Progenitor cell of endocrine pancreas (in vitro differentiated cells): ENCODE measurements around the gene STX10. TPM values are rescaled to one million over a fixed set of nuclear protein-coding genes. Genes with fewer than 3 reads are reported as not detected.
A peak's percentile ranks its signal among the peaks of the same experiment; 100 is the strongest.

Source experiments
- DNase-seq: peaks from one replicate; pipeline ENCODE4 v3.0.0; 2021; ENCODE audit warnings: low spot score; ENCODE audit not compliant: unreplicated experiment
- H3K27ac Mint-ChIP-seq: 2 replicates; pipeline ENCODE4 v1.8.0; 2021; ENCODE audit warnings: mild to moderate bottlenecking, moderate library complexity, mixed read lengths
- H3K27me3 Mint-ChIP-seq: 2 replicates; pipeline ENCODE4 v1.8.0; 2021; ENCODE audit warnings: mixed read lengths
- H3K36me3 Mint-ChIP-seq: 2 replicates; pipeline ENCODE4 v1.8.0; 2022; ENCODE audit warnings: mixed read lengths; ENCODE audit not compliant: insufficient read depth
- H3K4me1 Mint-ChIP-seq: 2 replicates; pipeline ENCODE4 v1.8.0; 2021; ENCODE audit warnings: low read depth, mixed read lengths
- H3K4me3 Mint-ChIP-seq: 2 replicates; pipeline ENCODE4 v1.8.0; 2021; ENCODE audit warnings: low read depth, mild to moderate bottlenecking, moderate library complexity, mixed read lengths
- H3K9me3 Mint-ChIP-seq: 2 replicates; pipeline ENCODE4 v1.8.0; 2021; ENCODE audit warnings: low read depth, mixed read lengths
- total RNA-seq: library from RNA; stranded (reverse); gene quantifications from 2 replicates; pipeline ENCODE4 v1.2.1, GENCODE V29; 2021
- TF ChIP-seq, protein P1 (sequence below): fragments of 200-600 bp; sonication (generic); IDR thresholded peaks from one replicate; pipeline ENCODE4 v1.5.0; 2021; ENCODE audit warnings: antibody characterized with exemption, mild to moderate bottlenecking; ENCODE audit not compliant: unreplicated experiment

Gene STX10
- total RNA-seq, 1 donor from 2014 or later = 49.2 TPM

DNA sequence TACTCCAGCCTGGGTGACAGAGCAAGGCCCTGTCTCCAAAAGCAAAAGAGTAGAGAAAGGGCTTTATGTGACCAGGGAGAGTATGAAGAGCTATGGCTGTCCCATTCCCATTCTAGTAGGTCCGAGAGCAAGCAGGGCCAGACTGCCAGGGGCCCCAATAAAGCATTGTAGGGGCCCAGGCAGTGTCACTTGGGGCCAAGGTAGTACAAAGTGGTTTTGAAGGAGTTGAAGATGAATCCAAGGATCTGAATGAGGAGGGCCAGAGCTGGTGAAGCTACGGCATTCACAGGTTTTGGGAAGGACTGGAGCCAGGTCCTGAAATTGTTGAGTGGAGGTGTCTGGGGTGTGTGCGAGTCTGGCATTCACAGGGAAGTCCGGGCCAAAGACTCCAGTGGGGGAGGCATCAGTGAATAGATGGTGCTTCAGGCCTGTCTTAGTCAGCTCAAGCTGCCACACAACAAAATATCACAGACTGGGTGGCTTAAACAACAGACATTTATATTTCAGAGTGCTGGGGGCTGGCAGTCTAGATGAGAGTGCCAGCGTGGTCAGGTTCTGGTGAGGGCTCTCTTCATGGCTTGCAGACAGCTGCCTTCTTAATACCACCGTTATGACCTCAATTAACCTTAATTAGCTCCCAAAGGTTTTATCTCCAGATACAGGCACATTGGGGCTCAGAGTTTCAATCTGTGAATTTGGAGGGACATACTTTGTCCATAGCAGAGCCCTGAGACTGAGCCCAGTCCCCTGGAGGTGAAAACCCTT, 22.2 kb downstream of the STX10 start:
- H3K4me1 Mint-ChIP-seq = peaks cover 15% of the 10 kb centered on the region

DNA sequence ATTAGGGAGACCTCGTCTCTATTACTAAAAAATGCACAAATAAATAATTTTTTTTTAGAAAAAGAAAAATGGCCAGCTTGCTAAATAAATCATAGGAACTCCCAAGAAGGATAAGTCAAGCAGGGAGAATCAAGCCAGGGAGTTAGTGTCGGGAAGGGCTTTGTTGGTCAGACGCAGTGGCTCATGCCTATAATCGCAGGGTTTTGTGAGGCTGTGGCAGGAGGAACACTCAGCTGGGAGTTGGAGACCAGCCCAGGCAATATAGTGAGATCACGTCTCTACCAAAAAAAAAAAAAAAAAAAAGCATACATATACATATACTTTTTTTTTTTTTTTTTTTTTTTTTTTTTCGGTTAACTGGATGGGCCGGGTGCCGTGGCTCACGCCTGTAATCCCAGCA, 23.1 kb downstream of the STX10 start:
- no peaks in the 10 kb centered on the region for H3K9me3 Mint-ChIP-seq
- H3K4me3 Mint-ChIP-seq = no peak overlapping the region
- peaks cover 16% of the 10 kb centered on the region for H3K4me1 Mint-ChIP-seq
- H3K27me3 Mint-ChIP-seq = no peaks in the 10 kb centered on the region
- DNase-seq = no peak
- TF ChIP-seq, protein P1, sequence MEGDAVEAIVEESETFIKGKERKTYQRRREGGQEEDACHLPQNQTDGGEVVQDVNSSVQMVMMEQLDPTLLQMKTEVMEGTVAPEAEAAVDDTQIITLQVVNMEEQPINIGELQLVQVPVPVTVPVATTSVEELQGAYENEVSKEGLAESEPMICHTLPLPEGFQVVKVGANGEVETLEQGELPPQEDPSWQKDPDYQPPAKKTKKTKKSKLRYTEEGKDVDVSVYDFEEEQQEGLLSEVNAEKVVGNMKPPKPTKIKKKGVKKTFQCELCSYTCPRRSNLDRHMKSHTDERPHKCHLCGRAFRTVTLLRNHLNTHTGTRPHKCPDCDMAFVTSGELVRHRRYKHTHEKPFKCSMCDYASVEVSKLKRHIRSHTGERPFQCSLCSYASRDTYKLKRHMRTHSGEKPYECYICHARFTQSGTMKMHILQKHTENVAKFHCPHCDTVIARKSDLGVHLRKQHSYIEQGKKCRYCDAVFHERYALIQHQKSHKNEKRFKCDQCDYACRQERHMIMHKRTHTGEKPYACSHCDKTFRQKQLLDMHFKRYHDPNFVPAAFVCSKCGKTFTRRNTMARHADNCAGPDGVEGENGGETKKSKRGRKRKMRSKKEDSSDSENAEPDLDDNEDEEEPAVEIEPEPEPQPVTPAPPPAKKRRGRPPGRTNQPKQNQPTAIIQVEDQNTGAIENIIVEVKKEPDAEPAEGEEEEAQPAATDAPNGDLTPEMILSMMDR = no peak
- H3K36me3 Mint-ChIP-seq = peaks cover under 1% of the 10 kb centered on the region
- peak overlapping the region; percentile 82 for H3K27ac Mint-ChIP-seq

More for the DNA sequence above, 22.2 kb downstream of the STX10 start:
- TF ChIP-seq, protein P1 = no peak
- Mint-ChIP-seq H3K36me3 (no peaks in the 10 kb centered on the region), H3K27ac (peak overlapping the region; percentile 87), H3K9me3 (no peaks in the 10 kb centered on the region), H3K4me3 (no peak overlapping the region), H3K27me3 (no peaks in the 10 kb centered on the region)
- no peak for DNase-seq

DNA sequence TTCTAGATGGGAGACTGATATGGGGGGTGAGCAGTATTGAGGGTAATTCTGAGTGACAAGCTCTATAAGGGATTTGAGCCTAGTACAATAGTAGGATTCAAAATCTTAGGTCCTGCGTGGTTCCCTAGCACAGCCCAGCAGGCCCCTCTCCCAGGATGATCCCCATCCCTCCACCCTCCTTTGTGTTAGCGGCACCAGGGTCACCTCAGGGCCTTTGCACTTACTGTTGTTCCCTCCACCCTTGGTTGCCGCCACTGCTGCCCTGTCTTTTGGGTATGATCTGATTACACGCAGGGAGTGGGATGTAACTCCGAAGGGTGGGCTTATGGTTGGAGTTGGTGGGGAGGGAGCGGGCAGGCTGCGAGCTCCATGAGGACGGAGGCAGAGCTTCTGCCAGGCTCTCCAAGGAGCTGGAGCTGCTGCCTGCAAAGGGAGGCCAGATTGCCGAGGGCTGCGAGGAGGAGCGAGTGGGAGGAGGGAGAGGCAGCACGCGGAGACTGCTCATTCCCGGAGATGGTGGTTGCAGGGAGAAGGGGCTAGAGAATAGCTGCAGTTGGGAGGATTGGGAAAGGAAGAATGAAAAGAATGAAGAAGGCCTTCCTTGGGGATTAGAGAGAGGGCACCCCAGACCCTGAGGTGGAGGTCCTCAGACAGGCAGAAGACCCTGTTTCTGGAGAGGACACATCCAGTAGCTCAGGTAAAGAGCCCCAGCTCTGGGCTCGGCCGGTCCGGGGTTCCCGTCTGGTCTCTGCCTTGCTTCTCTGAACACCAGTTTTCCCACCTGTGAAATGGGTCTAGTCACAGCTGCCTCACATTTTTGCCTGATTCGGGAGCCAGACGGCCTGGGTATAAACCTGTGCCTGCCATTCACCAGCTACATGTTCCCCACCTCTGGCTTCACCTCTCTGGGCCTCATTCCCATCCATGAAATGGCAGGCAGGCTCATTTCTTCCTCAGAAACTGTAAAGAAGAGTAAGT, 26.9 kb downstream of the STX10 start:
- Mint-ChIP-seq H3K27me3 (no peaks in the 10 kb centered on the region), H3K4me3 (no peak overlapping the region), H3K36me3 (peaks cover 2% of the 10 kb centered on the region), H3K4me1 (peaks cover 19% of the 10 kb centered on the region), H3K9me3 (no peaks in the 10 kb centered on the region), H3K27ac (no peak overlapping the region)
- DNase-seq = no peak
- TF ChIP-seq, protein P1 = no peak

DNA sequence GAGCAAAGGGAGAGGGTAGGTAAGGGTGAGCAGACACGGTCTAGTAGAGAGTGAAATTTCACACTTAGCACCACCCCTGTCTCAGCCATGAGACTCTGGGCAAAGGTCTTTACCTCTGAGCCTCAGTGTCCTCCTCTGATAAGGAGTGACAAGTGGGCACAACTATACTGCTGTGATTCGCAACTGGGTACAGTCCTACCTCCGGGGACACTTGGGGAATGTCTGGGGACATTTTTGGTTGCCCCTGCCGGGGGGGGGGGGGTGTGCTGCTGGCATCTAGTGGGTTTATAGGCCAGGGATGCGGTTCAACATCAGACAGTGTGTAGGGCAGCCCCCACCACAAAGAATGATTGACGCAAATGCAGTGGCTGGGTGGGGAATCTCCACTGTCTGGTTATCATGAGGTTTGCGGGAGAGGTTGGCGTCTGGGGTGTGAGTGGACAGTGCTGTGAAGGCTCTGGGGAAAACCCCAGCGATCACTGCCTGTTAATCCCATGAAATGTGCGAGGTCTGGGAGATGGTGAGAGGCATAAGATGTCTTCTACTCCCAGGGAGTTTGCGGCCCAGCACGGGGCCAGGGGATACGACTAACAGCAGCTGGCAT, 27.8 kb downstream of the STX10 start:
- no peaks in the 10 kb centered on the region for H3K27me3 Mint-ChIP-seq
- peak overlapping the region; percentile 65 for H3K27ac Mint-ChIP-seq
- H3K4me3 Mint-ChIP-seq = peak overlapping the region; percentile 16
- DNase-seq = no peak
- peaks cover 12% of the 10 kb centered on the region for H3K4me1 Mint-ChIP-seq
- H3K36me3 Mint-ChIP-seq = peaks cover 2% of the 10 kb centered on the region
- H3K9me3 Mint-ChIP-seq = no peaks in the 10 kb centered on the region
- TF ChIP-seq, protein P1 = no peak
